GM21576 (cell line): ENCODE results near the gene RC3H1.
"Not testable (repeated sequence)": the region's sequence is repeated elsewhere in the genome, so short reads cannot be mapped to it uniquely, and the experiment has no call there.

ENCODE experiments used
- ATAC-seq: cut with Tn5 transposase; IDR thresholded peaks from one replicate; pipeline ENCODE4 v1.9.1; 2021; ENCODE audit warnings: mild to moderate bottlenecking, moderate library complexity; ENCODE audit not compliant: unreplicated experiment

The RC3H1 gene

DNA sequence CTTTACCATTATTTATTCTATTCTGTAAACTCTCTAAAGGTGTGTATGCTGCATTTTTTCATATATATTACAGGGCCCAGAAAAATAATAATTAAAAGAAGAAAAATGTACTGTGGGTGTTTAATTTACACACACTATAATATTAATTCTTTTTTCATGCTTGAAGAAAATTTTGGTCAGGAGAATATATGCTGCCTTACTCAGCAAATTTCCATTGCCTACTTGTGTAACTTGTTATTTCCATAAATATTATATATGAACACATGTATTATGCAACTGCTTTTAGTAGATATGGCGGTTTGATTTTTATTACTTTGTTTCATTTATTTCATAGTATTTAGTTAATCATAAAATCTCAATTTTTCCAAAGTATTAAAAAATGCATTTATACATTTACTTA, 58.7 kb downstream of the RC3H1 start:
- no peak for ATAC-seq

- no peak for ATAC-seq
Observed at GRCh38 chr1:173960625-173961024, 61.5 kb downstream of the RC3H1 start.

DNA sequence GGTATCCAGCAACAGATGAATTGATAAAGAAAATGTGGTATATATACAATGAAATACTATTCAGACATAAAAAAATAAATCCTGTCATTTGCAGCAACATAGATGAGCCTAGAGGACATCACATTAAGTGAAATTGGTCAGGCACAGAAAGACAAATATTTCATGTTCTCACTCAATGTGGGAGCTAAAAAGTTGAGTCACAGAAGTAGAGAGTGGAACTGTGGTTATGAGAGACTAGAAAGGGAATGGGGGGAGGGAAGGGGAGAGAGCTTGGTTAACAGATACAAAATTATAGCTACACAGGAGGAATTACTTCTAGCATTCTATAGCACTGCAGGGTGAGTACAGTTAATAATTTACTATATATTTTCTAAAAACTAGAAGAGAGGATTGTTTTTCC, 68.0 kb downstream of the RC3H1 start:
- no peak for ATAC-seq

GRCh38 chr1:173948594-173948993, 73.6 kb downstream of the RC3H1 start:
- ATAC-seq: no peak

GRCh38 chr1:173946380-173946921, 75.7 kb downstream of the RC3H1 start:
- ATAC-seq: no peak

DNA sequence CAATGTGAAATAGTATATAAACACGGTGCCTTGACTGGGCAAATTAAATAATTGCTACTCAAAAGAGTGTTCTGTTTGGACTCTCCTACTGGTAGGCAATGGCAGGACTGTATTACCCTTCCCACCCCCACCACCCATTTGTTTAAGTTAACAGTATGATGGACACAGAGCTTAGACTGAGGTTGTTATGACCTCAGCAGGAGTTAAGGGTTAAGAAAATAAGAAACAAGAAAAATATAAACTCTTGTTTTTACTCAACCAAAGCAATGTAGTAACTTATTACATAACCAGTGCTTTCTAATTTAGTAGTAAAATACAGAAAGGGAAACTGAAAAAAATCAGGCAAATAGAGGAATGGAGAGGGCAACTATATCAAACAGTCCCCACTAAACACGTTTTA, 85.1 kb downstream of the RC3H1 start:
- no peak for ATAC-seq

- no peak for ATAC-seq
Observed at GRCh38 chr1:173934440-173934839, 87.7 kb downstream of the RC3H1 start.

GRCh38 chr1:173930541-173930940, 91.6 kb downstream of the RC3H1 start:
- not testable (repeated sequence) for ATAC-seq

DNA sequence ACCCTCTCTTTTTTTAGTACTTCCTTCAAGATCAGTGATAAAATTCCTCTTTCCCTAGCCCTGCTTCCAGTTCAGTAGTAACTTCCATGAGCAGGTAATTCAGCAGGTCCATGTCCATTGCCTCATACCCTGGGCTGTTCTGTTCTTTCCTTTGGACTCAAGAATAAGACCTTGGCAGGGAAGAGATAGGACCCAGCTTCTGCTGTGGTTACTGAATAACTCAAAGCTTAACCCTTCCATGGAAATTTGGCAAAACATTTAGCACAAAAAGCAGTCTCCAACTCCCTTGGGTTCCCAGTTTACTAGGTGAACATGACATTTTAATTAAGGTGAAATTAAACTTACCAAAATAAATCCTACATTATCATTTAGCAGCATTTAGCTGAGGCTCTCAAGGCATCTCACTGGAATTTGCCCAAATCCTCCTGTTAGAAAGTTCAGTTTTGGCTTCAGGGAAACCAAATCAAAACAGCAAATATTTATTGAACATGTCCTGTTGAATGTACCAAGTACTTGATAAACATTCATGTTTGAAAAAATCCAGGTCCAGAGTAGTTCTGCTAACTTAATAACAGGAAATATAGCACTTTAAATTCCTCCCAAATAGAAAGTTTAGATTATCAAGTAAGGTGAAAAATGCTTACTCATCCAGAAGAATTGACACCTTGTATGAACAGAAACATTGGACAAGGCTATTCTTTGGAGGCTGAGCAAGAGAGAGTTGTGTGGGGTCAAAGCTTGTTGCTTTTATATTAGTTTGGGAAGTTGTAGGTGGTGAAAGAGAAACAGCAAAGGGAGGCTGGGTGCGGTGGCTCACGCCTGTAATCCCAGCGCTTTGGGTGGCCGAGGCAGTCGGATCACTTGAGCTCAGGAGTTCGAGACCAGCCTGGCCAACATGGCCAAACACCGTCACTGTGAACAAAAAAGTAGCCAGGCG, 96.6 kb downstream of the RC3H1 start:
- no peak for ATAC-seq

- ATAC-seq: no peak
Observed at GRCh38 chr1:173920861-173921260, 101.3 kb downstream of the RC3H1 start.

GRCh38 chr1:173917635-173918493, 104.3 kb downstream of the RC3H1 start:
- no peak for ATAC-seq

GRCh38 chr1:173917149-173917548, 105.0 kb downstream of the RC3H1 start, which contains the start of gene SERPINC1:
SERPINC1 (minus strand) TSS chr1:173917327; CDS start chr1:173917259, 68 bp downstream.
- ATAC-seq: no peak

GRCh38 chr1:173916667-173917066, 105.5 kb downstream of the RC3H1 start:
- ATAC-seq: no peak

DNA sequence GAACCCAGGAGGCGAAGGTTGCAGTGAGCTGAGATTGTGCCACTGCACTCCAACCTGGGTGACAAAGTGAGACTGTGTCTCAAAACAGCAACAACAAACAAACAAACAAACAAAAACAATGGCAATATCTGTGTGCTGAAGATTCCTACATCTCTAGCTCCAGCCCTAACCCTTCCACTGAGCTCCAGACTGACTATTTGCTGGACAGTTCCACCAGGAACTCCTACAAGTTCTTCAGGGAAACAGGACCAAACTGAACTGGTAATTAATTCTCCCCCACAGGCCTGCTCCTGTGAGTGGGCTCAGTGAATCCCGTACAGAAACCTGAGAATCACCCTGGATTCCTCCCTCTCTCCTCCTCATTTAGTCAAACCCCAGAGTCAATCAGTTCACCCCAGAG, 106.6 kb downstream of the RC3H1 start:
- no peak for ATAC-seq

GRCh38 chr1:173914366-173914871, 107.7 kb downstream of the RC3H1 start:
- ATAC-seq: no peak

GRCh38 chr1:173913111-173913510, 109.0 kb downstream of the RC3H1 start:
- ATAC-seq: no peak

DNA sequence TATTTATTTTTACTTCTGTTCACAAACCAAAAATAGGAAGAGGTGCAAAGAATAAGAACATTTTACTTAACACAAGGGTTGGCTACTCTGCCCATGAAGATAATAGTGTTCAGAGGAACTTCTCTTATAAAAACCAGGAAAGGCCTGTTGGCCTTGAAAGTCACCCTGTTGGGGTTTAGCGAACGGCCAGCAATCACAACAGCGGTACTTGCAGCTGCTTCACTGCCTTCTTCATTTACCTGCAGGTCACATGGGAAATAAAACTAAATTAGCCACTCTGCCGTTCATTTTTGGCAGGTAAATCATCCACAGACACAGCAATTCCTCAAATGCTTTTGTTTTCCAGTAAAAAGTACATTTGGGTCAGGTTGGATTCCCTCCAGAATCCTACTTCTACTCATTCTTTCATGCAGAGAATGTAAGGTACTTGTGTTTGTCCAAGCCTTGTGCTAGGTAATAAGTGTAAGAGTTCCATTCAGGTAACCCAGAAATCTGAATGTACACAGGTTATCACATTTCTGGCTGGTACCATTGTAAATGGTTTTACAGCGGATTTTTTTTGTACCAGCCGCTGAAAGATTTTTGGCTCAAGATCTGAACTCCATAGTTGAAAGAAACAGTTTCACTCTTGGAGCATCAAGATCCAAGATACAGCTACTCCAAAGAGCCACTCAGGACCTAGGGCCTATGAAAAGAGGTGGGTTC, 118.2 kb downstream of the RC3H1 start:
- ATAC-seq: no peak

GRCh38 chr1:173900992-173901391, 121.2 kb downstream of the RC3H1 start:
- ATAC-seq: no peak

DNA sequence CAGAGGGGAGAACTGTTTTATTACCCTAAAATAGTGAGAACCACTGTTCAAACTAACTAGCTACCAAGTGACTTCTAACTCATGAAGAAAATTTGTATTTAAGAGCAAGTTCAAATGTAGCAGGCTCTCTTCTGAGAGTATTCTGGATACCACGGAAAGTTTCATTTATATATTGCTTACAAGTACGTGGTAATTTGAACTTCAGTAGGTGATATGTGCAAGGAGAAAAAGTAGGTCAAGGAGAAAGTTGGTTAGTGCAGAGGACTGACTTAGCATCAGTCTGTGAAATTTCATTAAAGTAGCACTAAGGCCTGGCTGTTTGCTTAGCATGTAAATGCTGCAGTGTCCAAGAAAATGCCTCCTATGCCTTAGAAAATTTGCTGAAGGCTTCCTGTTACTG, 121.7 kb downstream of the RC3H1 start:
- ATAC-seq: no peak

- no peak for ATAC-seq
Observed at GRCh38 chr1:173894189-173894588, 128.0 kb downstream of the RC3H1 start.

DNA sequence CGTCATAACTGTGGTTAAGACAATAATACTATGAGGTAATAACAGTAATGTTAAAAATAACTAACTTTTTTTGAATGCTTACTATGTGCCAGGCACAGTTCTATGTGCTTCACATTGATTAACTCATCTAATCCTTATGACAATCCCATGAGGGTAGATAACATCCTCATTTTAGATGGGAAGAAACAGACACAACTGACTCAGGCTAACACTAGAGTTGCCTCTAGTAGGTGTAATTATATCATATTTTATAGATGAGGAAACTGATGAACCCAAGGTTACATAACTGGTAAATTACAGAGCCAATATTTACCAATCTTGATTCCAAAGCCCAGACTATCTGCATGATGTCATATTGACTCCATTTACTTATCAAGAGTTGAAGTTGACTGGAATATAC, 128.5 kb downstream of the RC3H1 start:
- ATAC-seq: no peak
